CMK (cell line): ENCODE data around the gene MGRN1.
A peak's percentile ranks its signal among the peaks of the same experiment; 100 is the strongest.

ENCODE experiments used
- DNase-seq: peaks from one replicate; pipeline ENCODE4 v3.0.0-alpha.2; 2010; ENCODE audit warnings: low read depth

MGRN1 gene

GRCh38 chr16:4624015-4624826 is at the start of gene MGRN1:
TSS of gene MGRN1 (plus strand) at chr16:4624826. CDS start at chr16:4624961, 135 bp downstream.
- peak; percentile 80 for DNase-seq

- no peak for DNase-seq
Measured at GRCh38 chr16:4574919-4575705, 49.5 kb upstream of the MGRN1 start.

GRCh38 chr16:4576008-4576407 is 48.6 kb upstream of the MGRN1 start:
- DNase-seq = no peak

GRCh38 chr16:4578961-4579530 is 45.6 kb upstream of the MGRN1 start:
- DNase-seq = no peak

GRCh38 chr16:4580250-4580649 is 44.4 kb upstream of the MGRN1 start:
- no peak for DNase-seq

- no peak for DNase-seq
Measured at GRCh38 chr16:4583906-4584305, 40.7 kb upstream of the MGRN1 start.

GRCh38 chr16:4586291-4586690 is 38.3 kb upstream of the MGRN1 start:
- no peak for DNase-seq

- no peak for DNase-seq
Measured at GRCh38 chr16:4588386-4588785, 36.2 kb upstream of the MGRN1 start.

- no peak for DNase-seq
Measured at GRCh38 chr16:4588961-4589360, 35.7 kb upstream of the MGRN1 start.

- no peak for DNase-seq
Measured at GRCh38 chr16:4591191-4591590, 33.4 kb upstream of the MGRN1 start.

- DNase-seq = no peak
Measured at GRCh38 chr16:4591706-4592470, 32.7 kb upstream of the MGRN1 start.

- DNase-seq = no peak
Measured at GRCh38 chr16:4593086-4593485, 31.5 kb upstream of the MGRN1 start.

- no peak for DNase-seq
Measured at GRCh38 chr16:4594433-4595410, 29.9 kb upstream of the MGRN1 start.

- DNase-seq = no peak
Measured at GRCh38 chr16:4597174-4597573, 27.5 kb upstream of the MGRN1 start.

- no peak for DNase-seq
Measured at GRCh38 chr16:4599037-4599436, 25.6 kb upstream of the MGRN1 start.

GRCh38 chr16:4599545-4599944 is 25.1 kb upstream of the MGRN1 start:
- no peak for DNase-seq

- no peak for DNase-seq
Measured at GRCh38 chr16:4601036-4601863, 23.4 kb upstream of the MGRN1 start.

GRCh38 chr16:4601864-4602186 is 22.8 kb upstream of the MGRN1 start:
- DNase-seq = no peak

GRCh38 chr16:4602331-4602730 is 22.3 kb upstream of the MGRN1 start:
- no peak for DNase-seq

- no peak for DNase-seq
Measured at GRCh38 chr16:4603624-4604170, 20.9 kb upstream of the MGRN1 start.
